Testis (tissue), 2 donors: ENCODE results near the gene DHCR7.

Experiments
- POLR2A ChIP-seq: fragments of 450-650 bp; IDR thresholded peaks from one replicate; pipeline ENCODE4 v1.6.1; 2017; ENCODE audit warnings: antibody characterized with exemption, mild to moderate bottlenecking, moderate library complexity
- TF ChIP-seq, protein P1 (sequence below), 3 experiments: fragments of 450-650 bp in 2 of 3; fragments of 200-600 bp in 1 of 3; sonication (generic) in 1 of 3; IDR thresholded peaks; one replicate each; pipeline ENCODE4 v1.5.1; 2016 to 2019; ENCODE audit warnings: antibody characterized with exemption in 3 of 3, mild to moderate bottlenecking in 2 of 3, moderate library complexity in 1 of 3

GRCh38 chr11:71436861-71437260, 11.3 kb downstream of the DHCR7 start:
- TF ChIP-seq, protein P1, sequence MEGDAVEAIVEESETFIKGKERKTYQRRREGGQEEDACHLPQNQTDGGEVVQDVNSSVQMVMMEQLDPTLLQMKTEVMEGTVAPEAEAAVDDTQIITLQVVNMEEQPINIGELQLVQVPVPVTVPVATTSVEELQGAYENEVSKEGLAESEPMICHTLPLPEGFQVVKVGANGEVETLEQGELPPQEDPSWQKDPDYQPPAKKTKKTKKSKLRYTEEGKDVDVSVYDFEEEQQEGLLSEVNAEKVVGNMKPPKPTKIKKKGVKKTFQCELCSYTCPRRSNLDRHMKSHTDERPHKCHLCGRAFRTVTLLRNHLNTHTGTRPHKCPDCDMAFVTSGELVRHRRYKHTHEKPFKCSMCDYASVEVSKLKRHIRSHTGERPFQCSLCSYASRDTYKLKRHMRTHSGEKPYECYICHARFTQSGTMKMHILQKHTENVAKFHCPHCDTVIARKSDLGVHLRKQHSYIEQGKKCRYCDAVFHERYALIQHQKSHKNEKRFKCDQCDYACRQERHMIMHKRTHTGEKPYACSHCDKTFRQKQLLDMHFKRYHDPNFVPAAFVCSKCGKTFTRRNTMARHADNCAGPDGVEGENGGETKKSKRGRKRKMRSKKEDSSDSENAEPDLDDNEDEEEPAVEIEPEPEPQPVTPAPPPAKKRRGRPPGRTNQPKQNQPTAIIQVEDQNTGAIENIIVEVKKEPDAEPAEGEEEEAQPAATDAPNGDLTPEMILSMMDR (IDR thresholded peaks at IDR 0.05) = no peak
- TF ChIP-seq POLR2A = no peak
